Neuronal stem cell (in vitro differentiated cells): ENCODE results near the gene TCEA2.
A peak's percentile ranks its signal among the peaks of the same experiment; 100 is the strongest.

Experiments used
- DNase-seq: peaks from one replicate; pipeline ENCODE4 v3.0.0-alpha.2; 2013; ENCODE audit warnings: low spot score
- H2AFZ ChIP-seq: one replicate; pipeline ENCODE4 v1.6.1; 2013; ENCODE audit warnings: mild to moderate bottlenecking, low read length, inconsistent platforms
- H2AK5ac ChIP-seq: 2 replicates; pipeline ENCODE4 v1.6.1; 2013; ENCODE audit warnings: low read depth, mild to moderate bottlenecking, inconsistent platforms, low read length, moderate library complexity, mixed read lengths
- H2BK120ac ChIP-seq: 2 replicates; pipeline ENCODE4 v1.6.1; 2013; ENCODE audit warnings: low read depth, mild to moderate bottlenecking, inconsistent platforms, low read length, moderate library complexity, mixed read lengths
- H2BK12ac ChIP-seq: one replicate; pipeline ENCODE4 v1.6.1; 2013; ENCODE audit warnings: low read length, inconsistent platforms
- H2BK15ac ChIP-seq: 2 replicates; pipeline ENCODE4 v1.6.1; 2013; ENCODE audit warnings: mild to moderate bottlenecking, low read length, inconsistent platforms, mixed read lengths
- H2BK5ac ChIP-seq: one replicate; pipeline ENCODE4 v1.6.1; 2013; ENCODE audit warnings: inconsistent platforms, mild to moderate bottlenecking, low read length, moderate library complexity
- H3K14ac ChIP-seq: one replicate; pipeline ENCODE4 v1.6.1; 2013; ENCODE audit warnings: low read length, inconsistent platforms
- H3K18ac ChIP-seq: 2 replicates; pipeline ENCODE4 v1.6.1; 2013; ENCODE audit warnings: low read length, inconsistent platforms
- H3K23ac ChIP-seq: 2 replicates; pipeline ENCODE4 v1.6.1; 2013; ENCODE audit warnings: low read depth, mild to moderate bottlenecking, mixed read lengths, low read length, inconsistent platforms; ENCODE audit not compliant: poor library complexity
- H3K27ac ChIP-seq: replicated peaks from 3 replicates; pipeline ENCODE4 v1.5.1; 2013; ENCODE audit warnings: low read length, inconsistent platforms
- H3K27me3 ChIP-seq, 3 experiments: 2 replicates each; pipeline ENCODE4 v1.6.1; 2013; ENCODE audit warnings: low read length in 3 of 3, mild to moderate bottlenecking in 2 of 3, inconsistent platforms in 1 of 3, low read depth in 1 of 3, mixed read lengths in 1 of 3, moderate library complexity in 1 of 3; ENCODE audit not compliant: control insufficient read depth in 3 of 3, insufficient read depth in 3 of 3
- H3K36me3 ChIP-seq, 2 donors: replicated peaks in 1 of 2; 2 replicates each; pipeline ENCODE4 v1.6.1; 2013; ENCODE audit warnings: low read length in 2 of 2; ENCODE audit not compliant: control insufficient read depth in 2 of 2, insufficient read depth in 2 of 2
- H3K4ac ChIP-seq: 2 replicates; pipeline ENCODE4 v1.6.1; 2013; ENCODE audit warnings: inconsistent platforms, mild to moderate bottlenecking, low read length, moderate library complexity
- H3K4me1 ChIP-seq, 2 donors: 1 replicate in 1 of 2; 2 replicates in 1 of 2; pipeline ENCODE4 v1.6.1; 2013; ENCODE audit warnings: low read length in 2 of 2, low read depth in 1 of 2; ENCODE audit not compliant: control insufficient read depth in 2 of 2, insufficient read depth in 1 of 2
- H3K4me2 ChIP-seq: one replicate; pipeline ENCODE4 v1.6.1; 2013; ENCODE audit warnings: mild to moderate bottlenecking, low read length, inconsistent platforms; ENCODE audit not compliant: insufficient read depth, poor library complexity, severe bottlenecking
- H3K4me3 ChIP-seq, 2 donors: 2 replicates each; pipeline ENCODE4 v1.5.1; 2013; ENCODE audit warnings: low read length in 2 of 2, mild to moderate bottlenecking in 2 of 2, inconsistent platforms in 1 of 2, moderate library complexity in 1 of 2
- H3K79me1 ChIP-seq: one replicate; pipeline ENCODE4 v1.6.1; 2013; ENCODE audit warnings: low read depth, mild to moderate bottlenecking, inconsistent platforms, low read length, moderate library complexity
- H3K9ac ChIP-seq: one replicate; pipeline ENCODE4 v1.6.1; 2013; ENCODE audit warnings: mild to moderate bottlenecking, low read depth, low read length, inconsistent platforms; ENCODE audit not compliant: poor library complexity
- H3K9me3 ChIP-seq, 2 donors: replicated peaks in 1 of 2; 2 replicates each; pipeline versions ENCODE3 to v1.6.1; 2013; ENCODE audit warnings: low read length in 2 of 2, mild to moderate bottlenecking in 2 of 2, inconsistent platforms in 1 of 2, low read depth in 1 of 2, mixed read lengths in 1 of 2, moderate library complexity in 1 of 2; ENCODE audit not compliant: control insufficient read depth in 2 of 2, insufficient read depth in 1 of 2
- H4K8ac ChIP-seq: one replicate; pipeline ENCODE4 v1.6.1; 2013; ENCODE audit warnings: low read depth, mild to moderate bottlenecking, inconsistent platforms, low read length, moderate library complexity
- H4K91ac ChIP-seq: one replicate; pipeline ENCODE4 v1.6.1; 2013; ENCODE audit warnings: low read length, low read depth, mild to moderate bottlenecking, inconsistent platforms; ENCODE audit not compliant: poor library complexity
- WGBS, 2 donors: extraction: QIAGEN DNeasy Blood & Tissue Kit; methylation state at CpG; one replicate each; pipeline ENCODE4 v1.1.7; 2013; ENCODE audit warnings: missing lambda C conversion rate in 2 of 2, mixed read lengths in 1 of 2; ENCODE audit not compliant: insufficient read length in 2 of 2, insufficient replicate concordance in 1 of 2; ENCODE audit errors: extremely low coverage in 2 of 2; 5-methylcytosine and 5-hydroxymethylcytosine counted together

Gene TCEA2

GRCh38 chr20:64029293-64030117, 33.5 kb upstream of the TCEA2 start:
- Histone ChIP-seq H3K4ac (no peak overlapping the region), H3K9me3 (no peaks in the 10 kb centered on the region), H3K18ac (no peak overlapping the region), H3K9ac (peak overlapping the region; percentile 21), H3K4me2 (no peak overlapping the region), H2BK5ac (no peak overlapping the region), H2BK120ac (no peak overlapping the region), H2BK12ac (no peak overlapping the region), H3K27ac (no peak overlapping the region), H3K4me3 (no peak overlapping the region), H3K4me1 (no peaks in the 10 kb centered on the region), H3K36me3 (peaks cover 65 to 92% of the 10 kb centered on the region in 2 donors), H4K91ac (no peak overlapping the region), H2AK5ac (no peak overlapping the region), H3K23ac (no peak overlapping the region), H2AFZ (no peak overlapping the region), H3K27me3 (no peaks in the 10 kb centered on the region), H3K14ac (no peak overlapping the region), H4K8ac (no peak overlapping the region), H2BK15ac (no peak overlapping the region), H3K79me1 (peaks cover 9% of the 10 kb centered on the region)
- DNase-seq, result no peak
- WGBS, 2 donors, result no CpG with 5 or more reads among the region's 38 CpGs

- Histone ChIP-seq H3K18ac (no peak overlapping the region), H4K8ac (no peak overlapping the region), H3K14ac (no peak overlapping the region), H3K27me3 (no peaks in the 10 kb centered on the region), H2BK15ac (no peak overlapping the region), H2BK5ac (no peak overlapping the region), H3K4ac (no peak overlapping the region), H3K36me3 (peaks cover 58 to 92% of the 10 kb centered on the region in 2 donors), H2BK12ac (no peak overlapping the region), H2BK120ac (no peak overlapping the region), H3K27ac (no peak overlapping the region), H3K23ac (no peak overlapping the region), H3K4me3 (no peak overlapping the region), H3K9me3 (no peaks in the 10 kb centered on the region), H2AFZ (no peak overlapping the region), H3K79me1 (peaks cover 9% of the 10 kb centered on the region), H3K4me2 (no peak overlapping the region), H3K4me1 (no peaks in the 10 kb centered on the region), H4K91ac (no peak overlapping the region), H3K9ac (no peak overlapping the region), H2AK5ac (no peak overlapping the region)
- no peak for DNase-seq
- no CpG with 5 or more reads among the region's 20 CpGs for WGBS, 2 donors
Measured at GRCh38 chr20:64030371-64031134, 32.4 kb upstream of the TCEA2 start.

DNA sequence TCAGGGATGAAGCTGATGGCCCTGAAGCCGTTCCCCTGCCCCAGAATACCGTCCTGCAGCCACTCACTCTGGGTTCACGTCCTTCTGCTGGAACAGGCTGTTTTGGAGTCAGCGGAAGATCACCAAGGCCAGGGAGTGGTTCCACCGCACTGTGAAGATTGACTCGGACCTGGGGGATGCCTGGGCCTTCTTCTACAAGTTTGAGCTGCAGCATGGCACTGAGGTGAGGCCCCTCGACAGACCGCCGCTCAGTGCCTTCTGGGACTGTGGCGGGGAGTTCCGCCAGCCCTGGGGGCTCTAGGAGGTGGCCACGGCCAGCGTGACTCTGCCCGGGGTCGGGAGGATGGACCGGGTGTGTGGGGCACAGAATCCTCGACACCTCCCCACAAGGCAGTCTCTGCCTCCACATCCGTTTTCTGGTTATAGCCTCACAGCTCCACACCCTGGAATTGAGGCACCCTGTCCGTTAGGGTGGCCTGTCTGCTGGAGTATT, 31.1 kb upstream of the TCEA2 start:
- Histone ChIP-seq H2AFZ (no peak overlapping the region), H2BK15ac (no peak overlapping the region), H3K27ac (no peak overlapping the region), H3K4me3 (no peak overlapping the region), H3K4ac (no peak overlapping the region), H3K23ac (no peak overlapping the region), H3K9ac (no peak overlapping the region), H3K4me1 (peaks cover 10 to 12% of the 10 kb centered on the region in 2 donors), H3K79me1 (peaks cover 8% of the 10 kb centered on the region), H4K8ac (no peak overlapping the region), H2BK5ac (no peak overlapping the region), H3K18ac (no peak overlapping the region), H3K4me2 (no peak overlapping the region), H2BK120ac (no peak overlapping the region), H3K27me3 (peaks cover 0 to 1% (median 0%) of the 10 kb centered on the region in 3 experiments), H3K9me3 (no peaks in the 10 kb centered on the region), H3K14ac (no peak overlapping the region), H4K91ac (no peak overlapping the region), H2BK12ac (no peak overlapping the region), H2AK5ac (no peak overlapping the region), H3K36me3 (peaks cover 52 to 80% of the 10 kb centered on the region in 2 donors)
- DNase-seq, result no peak
- no CpG with 5 or more reads among the region's 19 CpGs for WGBS, 2 donors
